K562 (cell line): Measurements from ENCODE around the gene RNF115. TPM values are rescaled to one million over a fixed set of nuclear protein-coding genes. Genes with fewer than 3 reads are reported as not detected.

Source experiments
- DIDO1 ChIP-seq: fragments of 450-650 bp; IDR thresholded peaks from 2 replicates; pipeline ENCODE4 v1.6.1; 2016; ENCODE audit warnings: low read depth, missing biosample characterization, missing genetic modification characterization
- HCFC1 ChIP-seq: IDR thresholded peaks from 2 replicates; pipeline ENCODE4 v1.6.1; 2012; ENCODE audit warnings: low read depth, low read length, improper control_type of control experiment
- KLF10 ChIP-seq: fragments of 250-450 bp; sonication (Bioruptor Pico); IDR thresholded peaks from 2 replicates; pipeline ENCODE4 v1.6.1; 2021; ENCODE audit warnings: matching md5 sums
- KLF16 ChIP-seq: IDR thresholded peaks from 2 replicates; pipeline ENCODE4 v1.6.1; 2016; ENCODE audit warnings: antibody characterized with exemption
- MYBL2 ChIP-seq, 2 experiments: fragments of 450-650 bp in 1 of 2; sonication (generic) in 1 of 2; formaldehyde crosslinking in 1 of 2; IDR thresholded peaks; 2 replicates each; pipeline versions ENCODE4 v1.6.1 to v1.8.1; 2017 to 2022; ENCODE audit warnings: borderline replicate concordance in 1 of 2, inconsistent platforms in 1 of 2, low read depth in 1 of 2, mild to moderate bottlenecking in 1 of 2, missing genetic modification reagents in 1 of 2, moderate library complexity in 1 of 2
- NR3C1 ChIP-seq: sonication (generic); formaldehyde crosslinking; IDR thresholded peaks from 2 replicates; pipeline ENCODE4 v1.8.1; 2022; ENCODE audit warnings: missing genetic modification reagents
- RB1 ChIP-seq: fragments of 450-650 bp; IDR thresholded peaks from 2 replicates; pipeline ENCODE4 v1.6.1; 2017; ENCODE audit warnings: low read depth, mild to moderate bottlenecking
- RBM17 ChIP-seq: fragments of 200-400 bp; formaldehyde crosslinking; IDR thresholded peaks from 2 replicates; pipeline ENCODE4 v1.6.1; 2017; ENCODE audit warnings: low read depth, mild to moderate bottlenecking, low read length, borderline replicate concordance
- ZBTB2 ChIP-seq: fragments of 450-650 bp; IDR thresholded peaks from 2 replicates; pipeline ENCODE4 v1.6.1; 2016; ENCODE audit warnings: antibody characterized with exemption
- ZNF212 ChIP-seq: fragments of 450-650 bp; formaldehyde crosslinking; IDR thresholded peaks from 2 replicates; pipeline ENCODE4 v1.4.0; 2020; ENCODE audit warnings: mild to moderate bottlenecking
- ZNF263 ChIP-seq: sonication (generic); formaldehyde crosslinking; IDR thresholded peaks from 2 replicates; pipeline ENCODE4 v1.8.0; 2022; ENCODE audit warnings: mild to moderate bottlenecking, missing genetic modification reagents, borderline replicate concordance
- ZNF76 ChIP-seq: fragments of 250-450 bp; sonication (Bioruptor Pico); IDR thresholded peaks from 2 replicates; pipeline ENCODE4 v1.4.0; 2020; ENCODE audit warnings: mild to moderate bottlenecking, moderate library complexity, borderline replicate concordance
- polyA plus RNA-seq, 8 experiments: library from polyadenylated mRNA; depleted of rRNA in 4 of 8; stranded (reverse) in 5 of 8; unstranded in 3 of 8; fragments of >200 nt; fragmentation: Nextera tagmentation in 2 of 8; fragmentation: Illumina TruSeq in 1 of 8; extraction: Ambion mirVana in 2 of 8; extraction: Trizol in 1 of 8; gene quantifications; 2 replicates each; pipeline versions ENCODE4 v1.2.1 to v1.2.3, GENCODE V29; 2011 to 2014; ENCODE audit warnings: inconsistent platforms in 1 of 8, missing spikeins in 1 of 8
- total RNA-seq, 7 experiments: library from RNA; depleted of rRNA in 6 of 7; stranded (reverse); fragments of >200 nt in 6 of 7; fragmentation: Illumina TruSeq in 2 of 7; extraction: Trizol in 2 of 7; gene quantifications; 2 replicates each; pipeline versions ENCODE4 v1.2.1 to v1.2.3, GENCODE V29; 2011 to 2021; ENCODE audit warnings: low replicate concordance in 1 of 7
- TF ChIP-seq, protein P1 (sequence below): fragments of 450-650 bp; IDR thresholded peaks from 2 replicates; pipeline ENCODE4 v1.6.1; 2016; ENCODE audit warnings: mild to moderate bottlenecking, moderate library complexity

RNF115 gene
- total and polyA plus RNA-seq, 9 of the 15 experiments (the other 6 are each of a cell fraction or from before 2014, with no cell fraction given), result 1.9 to 14.3 (median 9.5) TPM

GRCh38 chr1:145845514-145846161 is 21.7 kb upstream of the RNF115 start, which contains the start of gene NUDT17 (continued):
- TF ChIP-seq, protein P1, sequence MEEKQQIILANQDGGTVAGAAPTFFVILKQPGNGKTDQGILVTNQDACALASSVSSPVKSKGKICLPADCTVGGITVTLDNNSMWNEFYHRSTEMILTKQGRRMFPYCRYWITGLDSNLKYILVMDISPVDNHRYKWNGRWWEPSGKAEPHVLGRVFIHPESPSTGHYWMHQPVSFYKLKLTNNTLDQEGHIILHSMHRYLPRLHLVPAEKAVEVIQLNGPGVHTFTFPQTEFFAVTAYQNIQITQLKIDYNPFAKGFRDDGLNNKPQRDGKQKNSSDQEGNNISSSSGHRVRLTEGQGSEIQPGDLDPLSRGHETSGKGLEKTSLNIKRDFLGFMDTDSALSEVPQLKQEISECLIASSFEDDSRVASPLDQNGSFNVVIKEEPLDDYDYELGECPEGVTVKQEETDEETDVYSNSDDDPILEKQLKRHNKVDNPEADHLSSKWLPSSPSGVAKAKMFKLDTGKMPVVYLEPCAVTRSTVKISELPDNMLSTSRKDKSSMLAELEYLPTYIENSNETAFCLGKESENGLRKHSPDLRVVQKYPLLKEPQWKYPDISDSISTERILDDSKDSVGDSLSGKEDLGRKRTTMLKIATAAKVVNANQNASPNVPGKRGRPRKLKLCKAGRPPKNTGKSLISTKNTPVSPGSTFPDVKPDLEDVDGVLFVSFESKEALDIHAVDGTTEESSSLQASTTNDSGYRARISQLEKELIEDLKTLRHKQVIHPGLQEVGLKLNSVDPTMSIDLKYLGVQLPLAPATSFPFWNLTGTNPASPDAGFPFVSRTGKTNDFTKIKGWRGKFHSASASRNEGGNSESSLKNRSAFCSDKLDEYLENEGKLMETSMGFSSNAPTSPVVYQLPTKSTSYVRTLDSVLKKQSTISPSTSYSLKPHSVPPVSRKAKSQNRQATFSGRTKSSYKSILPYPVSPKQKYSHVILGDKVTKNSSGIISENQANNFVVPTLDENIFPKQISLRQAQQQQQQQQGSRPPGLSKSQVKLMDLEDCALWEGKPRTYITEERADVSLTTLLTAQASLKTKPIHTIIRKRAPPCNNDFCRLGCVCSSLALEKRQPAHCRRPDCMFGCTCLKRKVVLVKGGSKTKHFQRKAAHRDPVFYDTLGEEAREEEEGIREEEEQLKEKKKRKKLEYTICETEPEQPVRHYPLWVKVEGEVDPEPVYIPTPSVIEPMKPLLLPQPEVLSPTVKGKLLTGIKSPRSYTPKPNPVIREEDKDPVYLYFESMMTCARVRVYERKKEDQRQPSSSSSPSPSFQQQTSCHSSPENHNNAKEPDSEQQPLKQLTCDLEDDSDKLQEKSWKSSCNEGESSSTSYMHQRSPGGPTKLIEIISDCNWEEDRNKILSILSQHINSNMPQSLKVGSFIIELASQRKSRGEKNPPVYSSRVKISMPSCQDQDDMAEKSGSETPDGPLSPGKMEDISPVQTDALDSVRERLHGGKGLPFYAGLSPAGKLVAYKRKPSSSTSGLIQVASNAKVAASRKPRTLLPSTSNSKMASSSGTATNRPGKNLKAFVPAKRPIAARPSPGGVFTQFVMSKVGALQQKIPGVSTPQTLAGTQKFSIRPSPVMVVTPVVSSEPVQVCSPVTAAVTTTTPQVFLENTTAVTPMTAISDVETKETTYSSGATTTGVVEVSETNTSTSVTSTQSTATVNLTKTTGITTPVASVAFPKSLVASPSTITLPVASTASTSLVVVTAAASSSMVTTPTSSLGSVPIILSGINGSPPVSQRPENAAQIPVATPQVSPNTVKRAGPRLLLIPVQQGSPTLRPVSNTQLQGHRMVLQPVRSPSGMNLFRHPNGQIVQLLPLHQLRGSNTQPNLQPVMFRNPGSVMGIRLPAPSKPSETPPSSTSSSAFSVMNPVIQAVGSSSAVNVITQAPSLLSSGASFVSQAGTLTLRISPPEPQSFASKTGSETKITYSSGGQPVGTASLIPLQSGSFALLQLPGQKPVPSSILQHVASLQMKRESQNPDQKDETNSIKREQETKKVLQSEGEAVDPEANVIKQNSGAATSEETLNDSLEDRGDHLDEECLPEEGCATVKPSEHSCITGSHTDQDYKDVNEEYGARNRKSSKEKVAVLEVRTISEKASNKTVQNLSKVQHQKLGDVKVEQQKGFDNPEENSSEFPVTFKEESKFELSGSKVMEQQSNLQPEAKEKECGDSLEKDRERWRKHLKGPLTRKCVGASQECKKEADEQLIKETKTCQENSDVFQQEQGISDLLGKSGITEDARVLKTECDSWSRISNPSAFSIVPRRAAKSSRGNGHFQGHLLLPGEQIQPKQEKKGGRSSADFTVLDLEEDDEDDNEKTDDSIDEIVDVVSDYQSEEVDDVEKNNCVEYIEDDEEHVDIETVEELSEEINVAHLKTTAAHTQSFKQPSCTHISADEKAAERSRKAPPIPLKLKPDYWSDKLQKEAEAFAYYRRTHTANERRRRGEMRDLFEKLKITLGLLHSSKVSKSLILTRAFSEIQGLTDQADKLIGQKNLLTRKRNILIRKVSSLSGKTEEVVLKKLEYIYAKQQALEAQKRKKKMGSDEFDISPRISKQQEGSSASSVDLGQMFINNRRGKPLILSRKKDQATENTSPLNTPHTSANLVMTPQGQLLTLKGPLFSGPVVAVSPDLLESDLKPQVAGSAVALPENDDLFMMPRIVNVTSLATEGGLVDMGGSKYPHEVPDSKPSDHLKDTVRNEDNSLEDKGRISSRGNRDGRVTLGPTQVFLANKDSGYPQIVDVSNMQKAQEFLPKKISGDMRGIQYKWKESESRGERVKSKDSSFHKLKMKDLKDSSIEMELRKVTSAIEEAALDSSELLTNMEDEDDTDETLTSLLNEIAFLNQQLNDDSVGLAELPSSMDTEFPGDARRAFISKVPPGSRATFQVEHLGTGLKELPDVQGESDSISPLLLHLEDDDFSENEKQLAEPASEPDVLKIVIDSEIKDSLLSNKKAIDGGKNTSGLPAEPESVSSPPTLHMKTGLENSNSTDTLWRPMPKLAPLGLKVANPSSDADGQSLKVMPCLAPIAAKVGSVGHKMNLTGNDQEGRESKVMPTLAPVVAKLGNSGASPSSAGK, result peak; percentile 82
- TF ChIP-seq KLF16, result 0 out of 2 replicates have a peak, but pooled peaks have one; percentile 28
- TF ChIP-seq RB1, result peak; percentile 74
- no peak for TF ChIP-seq ZNF76 (CRISPR knock-in tag)
- no peak for TF ChIP-seq MYBL2 (IDR thresholded peaks at IDR 0.05; ENCODE audit: low read depth)
- TF ChIP-seq MYBL2 (CRISPR knock-in tag; IDR thresholded peaks at IDR 0.05; ENCODE audit: borderline replicate concordance), result no peak
- TF ChIP-seq ZNF212 (CRISPR knock-in tag), result 0 out of 2 replicates have a peak, but pooled peaks have one; percentile 33
- peak; percentile 47; the same call in 1 of the 2 replicates for TF ChIP-seq DIDO1 (tag)
- no peak for TF ChIP-seq NR3C1
- no peak for TF ChIP-seq ZBTB2
- TF ChIP-seq HCFC1, result no peak
- TF ChIP-seq KLF10 (CRISPR knock-in tag), result 0 out of 2 replicates have a peak, but pooled peaks have one; percentile 53
- TF ChIP-seq RBM17, result no peak
- TF ChIP-seq ZNF263 (CRISPR knock-in tag), result peak; percentile 54
